Stimulated activated CD8-positive, alpha-beta memory T cell treated with anti-CD3 and anti-CD28 coated beads, Interleukin-15, amount 100 ng/mL, for 4 hours (primary cell): ENCODE data around the gene HPSE2.

Experiments used
- DNase-seq, 2 donors: peaks; one replicate each; pipeline ENCODE4 v3.0.0-alpha.2; 2020; ENCODE audit warnings: low read depth in 2 of 2

HPSE2 gene

GRCh38 chr10:98833542-98833941 lies 402.1 kb downstream of the HPSE2 start:
- no peak for DNase-seq

DNA sequence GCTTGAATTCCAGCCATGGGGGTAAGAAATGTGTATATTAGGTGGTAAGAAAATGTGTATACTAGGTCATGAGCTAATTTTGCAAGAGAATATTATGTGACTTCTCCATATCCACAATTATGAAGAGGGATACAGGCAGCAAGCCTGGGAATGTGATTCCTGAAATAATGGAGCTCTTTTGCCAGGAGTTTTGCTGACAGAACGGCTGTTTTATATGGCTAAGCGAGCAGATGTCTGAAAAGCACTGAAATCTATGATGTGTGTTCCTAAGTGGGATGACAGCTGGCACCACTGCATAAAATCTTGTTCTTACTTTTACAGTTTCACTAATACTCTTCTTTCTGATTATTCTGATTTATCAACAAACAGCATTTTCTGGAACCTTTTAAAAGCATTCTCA lies 402.9 kb downstream of the HPSE2 start:
- no peak for DNase-seq

GRCh38 chr10:98832196-98832595 lies 403.5 kb downstream of the HPSE2 start:
- DNase-seq: no peak

DNA sequence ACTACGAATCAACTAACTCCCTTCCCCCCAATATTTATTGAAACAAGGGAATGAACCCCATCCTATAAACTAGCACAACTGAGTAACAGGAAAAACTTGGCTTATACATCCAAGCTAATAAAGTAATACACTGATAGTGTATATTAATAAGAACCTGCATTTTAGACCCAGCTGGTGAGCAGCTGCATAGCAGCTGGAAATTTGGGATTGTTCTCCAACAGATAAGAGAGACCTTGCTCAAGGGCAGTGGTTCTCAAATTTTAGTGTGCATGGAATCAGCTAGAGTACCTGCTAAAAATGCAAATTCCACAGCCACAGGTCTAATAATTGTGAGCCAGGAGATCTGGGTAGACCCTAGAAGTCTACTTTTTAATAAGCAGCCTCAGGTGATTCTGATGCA lies 404.3 kb downstream of the HPSE2 start:
- no peak for DNase-seq

- DNase-seq: no peak
Measured at GRCh38 chr10:98825741-98826140, 409.9 kb downstream of the HPSE2 start.

GRCh38 chr10:98817396-98817795 lies 418.3 kb downstream of the HPSE2 start:
- DNase-seq: no peak

- no peak for DNase-seq
Measured at GRCh38 chr10:98815039-98815885, 420.4 kb downstream of the HPSE2 start.

- DNase-seq: no peak
Measured at GRCh38 chr10:98814470-98814869, 421.2 kb downstream of the HPSE2 start.

DNA sequence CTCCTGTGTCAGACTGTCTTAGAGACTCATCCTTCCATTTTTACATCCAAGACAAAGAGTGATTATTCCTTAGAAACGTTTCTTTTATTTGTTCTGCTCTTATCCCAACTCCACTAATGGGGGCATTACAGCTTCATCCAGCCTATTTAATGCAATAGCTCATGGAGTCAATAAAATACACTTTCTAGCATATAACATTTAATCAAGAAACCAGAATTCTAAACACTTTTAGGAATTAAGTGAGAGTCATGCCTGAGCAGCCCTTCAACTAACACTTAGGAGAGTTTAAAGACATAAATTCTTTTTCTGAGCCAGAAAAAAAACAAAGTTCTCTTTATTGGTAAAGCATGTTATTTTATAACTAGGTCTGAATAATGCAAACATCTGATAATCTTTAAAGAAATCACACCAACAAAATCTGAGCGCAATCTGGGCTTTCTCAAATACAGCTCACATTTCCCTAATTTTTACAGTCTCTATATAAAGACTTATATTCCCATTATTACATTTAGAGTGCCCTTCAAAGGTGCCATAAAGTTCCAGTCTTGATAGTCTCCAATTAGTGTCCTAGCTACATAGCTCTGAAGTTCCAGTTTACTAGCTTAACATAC lies 427.3 kb downstream of the HPSE2 start:
- no peak for DNase-seq

GRCh38 chr10:98800263-98800662 lies 435.4 kb downstream of the HPSE2 start:
- no peak for DNase-seq

DNA sequence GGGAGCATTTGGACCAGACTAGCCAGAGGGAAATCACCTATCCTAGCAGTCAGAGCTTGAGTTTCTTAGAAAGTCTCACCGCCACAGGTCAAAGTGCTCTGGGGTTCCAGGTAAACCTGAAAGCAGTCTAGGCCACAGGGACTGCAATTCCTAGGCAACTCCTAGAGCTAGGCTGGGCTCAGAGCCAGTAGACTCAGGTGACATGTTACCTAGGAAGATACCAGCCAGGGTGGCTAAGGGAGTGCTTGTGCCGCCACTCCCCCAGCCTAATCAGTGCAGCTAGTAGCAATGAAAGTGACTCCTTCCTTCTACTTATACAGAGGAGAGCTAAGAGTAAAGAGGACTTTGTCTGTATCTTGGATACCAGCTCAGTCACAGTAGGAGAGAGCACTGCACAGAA lies 440.2 kb downstream of the HPSE2 start:
- no peak for DNase-seq

- no peak for DNase-seq
Measured at GRCh38 chr10:98790817-98791216, 444.8 kb downstream of the HPSE2 start.

DNA sequence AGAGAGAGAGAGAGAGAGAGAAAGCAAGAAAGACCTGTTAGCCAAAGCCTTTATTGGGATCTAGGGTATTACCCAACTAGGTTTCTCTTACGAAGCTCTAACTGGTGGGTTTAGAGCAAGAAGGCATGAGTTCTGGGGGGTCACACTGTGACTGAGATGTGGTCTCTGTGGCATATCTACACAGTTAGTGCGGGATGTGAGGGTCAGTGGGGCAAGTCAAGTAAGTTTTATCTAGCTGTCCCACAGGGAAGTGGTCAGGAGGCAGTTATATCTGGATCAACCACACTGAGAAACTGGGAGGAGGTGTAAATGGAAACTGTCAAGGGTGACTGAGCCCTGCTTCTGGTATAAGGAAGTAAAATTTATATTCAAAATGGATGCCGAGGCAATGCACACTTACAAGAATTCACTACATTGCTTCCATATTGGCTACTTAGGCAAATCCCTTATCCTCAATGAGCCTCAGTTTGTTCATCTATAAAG lies 457.3 kb downstream of the HPSE2 start:
- DNase-seq: no peak

- no peak for DNase-seq
Measured at GRCh38 chr10:98758463-98758862, 477.2 kb downstream of the HPSE2 start.

DNA sequence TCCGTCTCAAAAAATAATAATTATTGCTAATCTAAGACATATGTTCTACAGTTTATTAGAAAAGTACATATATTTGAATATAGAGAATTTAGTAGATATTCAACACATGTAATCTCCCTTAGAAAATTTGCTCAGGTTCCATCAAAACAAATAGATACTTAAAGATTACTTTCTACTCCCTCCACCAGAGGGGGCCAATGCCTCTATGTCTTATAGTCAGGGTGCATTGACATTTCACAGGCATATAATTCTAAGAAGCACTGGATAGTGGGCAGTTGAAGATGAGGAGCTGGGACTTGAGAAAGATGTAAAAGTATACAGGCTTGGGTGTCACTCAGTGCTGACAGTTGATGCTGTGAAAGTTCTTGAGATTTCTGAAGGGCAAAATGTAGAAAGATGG lies 487.4 kb downstream of the HPSE2 start:
- no peak for DNase-seq

GRCh38 chr10:98745645-98746044 lies 490.0 kb downstream of the HPSE2 start:
- DNase-seq: no peak

- DNase-seq: no peak
Measured at GRCh38 chr10:98720551-98720950, 515.1 kb downstream of the HPSE2 start.

GRCh38 chr10:98713586-98713985 lies 522.1 kb downstream of the HPSE2 start:
- DNase-seq: no peak

DNA sequence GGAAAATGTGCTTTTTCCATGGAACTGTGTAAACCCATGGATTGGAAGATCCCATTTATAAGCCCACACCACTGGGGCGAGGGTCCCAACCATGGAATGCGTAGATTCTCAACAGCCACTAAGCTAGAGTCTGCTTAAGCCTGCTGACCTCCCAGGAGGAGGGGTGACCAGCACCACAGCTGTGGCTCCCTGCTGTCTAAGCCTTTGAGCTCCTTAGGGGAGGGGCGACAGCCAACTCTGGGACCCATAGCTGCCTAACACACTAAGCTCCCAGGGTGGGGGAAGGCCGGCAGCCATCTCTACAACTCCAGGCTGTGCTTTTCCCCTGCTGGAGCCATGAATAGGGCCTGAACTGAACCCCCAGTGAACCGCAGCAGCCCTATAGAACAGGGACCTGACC lies 539.1 kb downstream of the HPSE2 start:
- no peak for DNase-seq

DNA sequence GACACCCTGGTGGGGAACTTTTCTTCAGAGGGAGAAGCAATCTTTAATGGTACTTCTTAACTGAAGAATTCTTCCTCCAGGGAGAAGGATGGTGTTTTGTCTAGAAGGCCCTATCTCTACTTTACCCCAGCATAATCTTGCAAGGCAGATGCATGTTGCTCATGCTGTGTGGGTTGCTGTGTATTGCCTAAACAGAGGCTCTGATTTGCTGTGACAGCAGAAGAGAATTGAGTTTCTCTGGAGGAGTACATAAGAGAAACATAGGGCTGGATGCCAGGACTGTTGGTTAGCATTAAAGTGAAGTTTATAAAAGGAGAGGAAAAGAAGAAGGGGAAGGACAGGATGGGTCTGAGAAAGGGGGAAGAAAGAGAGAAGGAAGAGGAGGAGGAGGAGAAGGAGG lies 540.8 kb downstream of the HPSE2 start:
- no peak for DNase-seq

GRCh38 chr10:98694014-98694413 lies 541.6 kb downstream of the HPSE2 start:
- DNase-seq: no peak

DNA sequence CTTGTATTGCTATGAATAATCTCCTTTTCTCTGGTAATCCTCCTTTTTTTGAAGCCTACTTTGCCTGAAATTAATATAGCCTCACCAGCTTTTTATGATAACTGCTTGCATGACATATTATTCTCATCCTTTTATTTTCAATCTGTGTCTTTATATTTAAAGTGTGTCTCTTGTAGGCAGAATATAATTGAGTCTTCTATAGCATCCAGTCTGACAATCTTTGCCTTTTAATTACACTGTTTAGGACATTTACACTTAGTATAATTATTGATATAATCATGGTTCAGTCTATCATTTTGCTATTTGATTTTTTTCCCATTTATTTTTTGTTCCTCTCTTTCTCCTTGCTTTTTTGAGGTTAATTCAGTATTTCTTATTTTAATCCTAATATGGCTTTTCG lies 548.0 kb downstream of the HPSE2 start:
- DNase-seq: no peak
